22Rv1 (cell line): ENCODE results near the gene FER.

Experiments used
- ZFX ChIP-seq: fragments of 450-650 bp; IDR thresholded peaks from 2 replicates; pipeline ENCODE4 v1.6.1; 2017; ENCODE audit warnings: antibody characterized with exemption, borderline replicate concordance
- TF ChIP-seq, protein P1 (sequence below): fragments of 450-650 bp; IDR thresholded peaks from 2 replicates; pipeline ENCODE4 v1.5.1; 2017; ENCODE audit warnings: mild to moderate bottlenecking

DNA sequence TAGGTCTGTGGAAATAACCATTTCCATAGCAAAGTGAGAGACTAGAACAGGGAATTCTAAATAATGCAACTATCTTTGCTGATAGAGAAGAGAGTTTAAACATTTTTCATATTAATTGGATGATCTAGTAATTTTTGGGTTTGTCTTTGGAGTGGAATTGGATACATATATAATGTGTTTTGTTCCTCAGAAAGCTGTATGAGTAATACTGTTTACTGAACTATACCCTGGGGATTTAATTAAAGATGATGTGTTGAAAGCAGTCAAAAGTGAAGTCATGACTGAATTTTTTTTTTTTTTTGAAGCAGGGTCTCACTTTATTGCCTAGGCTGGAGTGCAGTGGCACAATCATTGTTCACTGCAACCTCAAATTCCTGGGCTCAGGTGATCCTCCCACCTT, 17.9 kb downstream of the FER start:
- TF ChIP-seq, protein P1, sequence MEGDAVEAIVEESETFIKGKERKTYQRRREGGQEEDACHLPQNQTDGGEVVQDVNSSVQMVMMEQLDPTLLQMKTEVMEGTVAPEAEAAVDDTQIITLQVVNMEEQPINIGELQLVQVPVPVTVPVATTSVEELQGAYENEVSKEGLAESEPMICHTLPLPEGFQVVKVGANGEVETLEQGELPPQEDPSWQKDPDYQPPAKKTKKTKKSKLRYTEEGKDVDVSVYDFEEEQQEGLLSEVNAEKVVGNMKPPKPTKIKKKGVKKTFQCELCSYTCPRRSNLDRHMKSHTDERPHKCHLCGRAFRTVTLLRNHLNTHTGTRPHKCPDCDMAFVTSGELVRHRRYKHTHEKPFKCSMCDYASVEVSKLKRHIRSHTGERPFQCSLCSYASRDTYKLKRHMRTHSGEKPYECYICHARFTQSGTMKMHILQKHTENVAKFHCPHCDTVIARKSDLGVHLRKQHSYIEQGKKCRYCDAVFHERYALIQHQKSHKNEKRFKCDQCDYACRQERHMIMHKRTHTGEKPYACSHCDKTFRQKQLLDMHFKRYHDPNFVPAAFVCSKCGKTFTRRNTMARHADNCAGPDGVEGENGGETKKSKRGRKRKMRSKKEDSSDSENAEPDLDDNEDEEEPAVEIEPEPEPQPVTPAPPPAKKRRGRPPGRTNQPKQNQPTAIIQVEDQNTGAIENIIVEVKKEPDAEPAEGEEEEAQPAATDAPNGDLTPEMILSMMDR = no peak
- no peak for TF ChIP-seq ZFX
